ENCODE measurements around the gene CYP26B1. TPM values are rescaled to one million over a fixed set of nuclear protein-coding genes. Genes with fewer than 3 reads are reported as not detected.

CYP26B1 gene
- total and polyA plus RNA-seq, 9 of the 15 experiments (the other 6 are each of a cell fraction or from before 2014, with no cell fraction given) = 0.01 to 0.13 (median 0.04) TPM; not detected in 6

GRCh38 chr2:72080286-72081145 is 67.1 kb downstream of the CYP26B1 start:
- Histone ChIP-seq H3K9me1 (ENCODE audit: control insufficient read depth, insufficient read depth, low read length) (peaks cover 4% of the 10 kb centered on the region), H3K4me1 (replicated peaks in 1 of 2; ENCODE audit: control insufficient read depth in 2 of 2, insufficient read depth in 2 of 2, low read length in 2 of 2) (peaks cover 0 to 3% of the 10 kb centered on the region in 2 experiments; a peak in 1 of 5 replicates), H4K20me1 (replicated peaks; ENCODE audit: control insufficient read depth, insufficient read depth, low read length) (no peaks in the 10 kb centered on the region), H3K4me2 (ENCODE audit: insufficient read depth, low read length) (no peak overlapping the region), H3K27me3 (ENCODE audit: control insufficient read depth in 2 of 2, insufficient read depth in 2 of 2, low read length in 2 of 2) (peaks cover 3 to 33% of the 10 kb centered on the region in 2 experiments; a peak in 3 of 5 replicates), H3K9ac (ENCODE audit: insufficient read depth in 1 of 2, low read depth in 2 of 2, low read length in 2 of 2) (no peak overlapping the region), H2AFZ (ENCODE audit: low read depth, low read length) (no peak overlapping the region), H3K27ac (ENCODE audit: extremely low read depth, low read depth, low read length) (no peak overlapping the region), H3K79me2 (ENCODE audit: control insufficient read depth, insufficient read depth, low read length) (no peaks in the 10 kb centered on the region), H3K4me3 (no peak overlapping the region), H3K9me3 (replicated peaks; ENCODE audit: control insufficient read depth, insufficient read depth, low read depth, low read length) (no peaks in the 10 kb centered on the region), H3K36me3 (ENCODE audit: control insufficient read depth, insufficient read depth, low read length) (no peaks in the 10 kb centered on the region)
- BruUV-seq (replicated peaks) = no TSS peak
- ATAC-seq = no peak
- in situ Hi-C loops (cut with MboI) = no loop called here
- TF ChIP-seq, protein P1, sequence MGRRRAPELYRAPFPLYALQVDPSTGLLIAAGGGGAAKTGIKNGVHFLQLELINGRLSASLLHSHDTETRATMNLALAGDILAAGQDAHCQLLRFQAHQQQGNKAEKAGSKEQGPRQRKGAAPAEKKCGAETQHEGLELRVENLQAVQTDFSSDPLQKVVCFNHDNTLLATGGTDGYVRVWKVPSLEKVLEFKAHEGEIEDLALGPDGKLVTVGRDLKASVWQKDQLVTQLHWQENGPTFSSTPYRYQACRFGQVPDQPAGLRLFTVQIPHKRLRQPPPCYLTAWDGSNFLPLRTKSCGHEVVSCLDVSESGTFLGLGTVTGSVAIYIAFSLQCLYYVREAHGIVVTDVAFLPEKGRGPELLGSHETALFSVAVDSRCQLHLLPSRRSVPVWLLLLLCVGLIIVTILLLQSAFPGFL (CRISPR knock-in tag; IDR thresholded peaks at IDR 0.05) = no peak
- TF ChIP-seq PML (IDR thresholded peaks at IDR 0.05; ENCODE audit: low read length) (no peak), ZNF707 (CRISPR knock-in tag; conservative IDR thresholded peaks at IDR 0.05) (no peak), RBM25 (IDR thresholded peaks at IDR 0.05; ENCODE audit: low read depth, low read length, severe bottlenecking) (no peak), FOXK2 (conservative IDR thresholded peaks at IDR 0.05 in 1 of 2, IDR thresholded peaks at IDR 0.05 in 1 of 2; ENCODE audit: low read depth in 2 of 2) (no peak), ZNF408 (CRISPR knock-in tag; IDR thresholded peaks at IDR 0.05; ENCODE audit: low read depth) (no peak), ZBTB7A (IDR thresholded peaks at IDR 0.05; ENCODE audit: borderline replicate concordance, control insufficient read depth, low read depth, low read length) (no peak), ZBTB2 (IDR thresholded peaks at IDR 0.05) (no peak), BRF1 (IDR thresholded peaks at IDR 0.05; ENCODE audit: borderline replicate concordance, extremely low read depth, insufficient read length) (no peak), FOS (IDR thresholded peaks at IDR 0.05; ENCODE audit: extremely low read depth, insufficient read length) (no peak), FUS (optimal IDR thresholded peaks at IDR 0.05; ENCODE audit: low read depth, low read length) (no peak), ZFX (CRISPR knock-in tag; IDR thresholded peaks at IDR 0.05) (no peak), ZNF121 (CRISPR knock-in tag; conservative IDR thresholded peaks at IDR 0.05) (no peak), XRCC4 (IDR thresholded peaks at IDR 0.05; ENCODE audit: extremely low read depth, insufficient read depth, insufficient read length) (no peak), ZNF41 (CRISPR knock-in tag; conservative IDR thresholded peaks at IDR 0.05) (no peak), PCBP1 (IDR thresholded peaks at IDR 0.05; ENCODE audit: low read depth, low read length, poor library complexity, severe bottlenecking) (no peak)
- TF ChIP-seq, protein P2, sequence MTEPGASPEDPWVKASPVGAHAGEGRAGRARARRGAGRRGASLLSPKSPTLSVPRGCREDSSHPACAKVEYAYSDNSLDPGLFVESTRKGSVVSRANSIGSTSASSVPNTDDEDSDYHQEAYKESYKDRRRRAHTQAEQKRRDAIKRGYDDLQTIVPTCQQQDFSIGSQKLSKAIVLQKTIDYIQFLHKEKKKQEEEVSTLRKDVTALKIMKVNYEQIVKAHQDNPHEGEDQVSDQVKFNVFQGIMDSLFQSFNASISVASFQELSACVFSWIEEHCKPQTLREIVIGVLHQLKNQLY (CRISPR knock-in tag; conservative IDR thresholded peaks at IDR 0.05) = no peak
- CTCF ChIA-PET (ENCODE audit: low intra/inter-chr PET ratio) = no interaction called here
- POLR2A ChIA-PET = no interaction called here
- DNase-seq (ENCODE audit: extremely low read depth in 1 of 4, low spot score in 3 of 4) = no peak
- FAIRE-seq = no peak
- intact Hi-C loops (cut with micrococcal nuclease) = no loop called here
- 0% methylated on average over 3 of the region's 3 CpGs for WGBS (ENCODE audit: insufficient coverage, low coverage, missing lambda C conversion rate)
